GM23338 (cell line): ENCODE results near the gene SFXN5. TPM values are rescaled to one million over a fixed set of nuclear protein-coding genes. Genes with fewer than 3 reads are reported as not detected.
A peak's percentile ranks its signal among the peaks of the same experiment; 100 is the strongest.

ENCODE experiments used
- ATAC-seq: fragments of 200-7000 bp; cut with Tn5 transposase; 3 replicates; pipeline ENCODE4 v1.9.1; 2020
- DNase-seq: peaks from one replicate; pipeline ENCODE4 v3.0.0-alpha.2; 2015; ENCODE audit warnings: low spot score
- H2AFZ ChIP-seq: fragments of 200-600 bp; sonication (generic); 2 replicates; pipeline ENCODE4 v1.8.0; 2016; ENCODE audit warnings: antibody characterized with exemption, mild to moderate bottlenecking, moderate library complexity
- H3F3A ChIP-seq: fragments of 200-600 bp; sonication (generic); replicated peaks from 2 replicates; pipeline ENCODE4 v1.8.0; 2017; ENCODE audit warnings: antibody characterized with exemption, mixed run types, low read depth
- H3K27ac ChIP-seq: fragments of 200-600 bp; sonication (generic); 2 replicates; pipeline ENCODE4 v1.6.1; 2016; ENCODE audit warnings: low read depth
- H3K27me3 ChIP-seq: fragments of 200-600 bp; sonication (generic); 2 replicates; pipeline ENCODE4 v1.8.0; 2016; ENCODE audit warnings: mild to moderate bottlenecking, mixed run types, moderate library complexity; ENCODE audit not compliant: insufficient read depth
- H3K36me3 ChIP-seq: fragments of 200-600 bp; sonication (generic); 2 replicates; pipeline ENCODE4 v1.8.0; 2016; ENCODE audit warnings: mild to moderate bottlenecking; ENCODE audit not compliant: insufficient read depth
- H3K4me1 ChIP-seq: fragments of 200-600 bp; sonication (generic); 2 replicates; pipeline ENCODE4 v1.8.0; 2016; ENCODE audit warnings: mild to moderate bottlenecking, moderate library complexity; ENCODE audit not compliant: insufficient read depth
- H3K4me2 ChIP-seq: fragments of 200-600 bp; sonication (generic); 2 replicates; pipeline ENCODE4 v1.7.1; 2017; ENCODE audit warnings: mixed run types
- H3K4me3 ChIP-seq: fragments of 200-600 bp; sonication (generic); 2 replicates; pipeline ENCODE4 v1.6.1; 2016; ENCODE audit warnings: mixed run types
- H3K79me2 ChIP-seq: fragments of 200-600 bp; sonication (generic); replicated peaks from 2 replicates; pipeline ENCODE4 v1.8.0; 2017; ENCODE audit warnings: mild to moderate bottlenecking; ENCODE audit not compliant: insufficient read depth
- H3K9me2 ChIP-seq: fragments of 200-600 bp; sonication (generic); 2 replicates; pipeline ENCODE4 v1.8.0; 2017; ENCODE audit not compliant: insufficient read depth
- H4K20me1 ChIP-seq: fragments of 200-600 bp; sonication (generic); replicated peaks from 2 replicates; pipeline ENCODE4 v1.8.0; 2017; ENCODE audit warnings: mild to moderate bottlenecking; ENCODE audit not compliant: insufficient read depth
- H3K27ac Mint-ChIP-seq: 2 replicates; pipeline ENCODE4 v1.8.0; 2020; ENCODE audit warnings: inconsistent platforms, mild to moderate bottlenecking, moderate library complexity, mixed read lengths
- H3K27me3 Mint-ChIP-seq: 3 replicates; pipeline ENCODE4 v1.8.0; 2022; ENCODE audit warnings: low read depth, mild to moderate bottlenecking, moderate library complexity, mixed read lengths, inconsistent platforms; ENCODE audit not compliant: insufficient read depth, poor library complexity
- H3K36me3 Mint-ChIP-seq: 3 replicates; pipeline ENCODE4 v1.8.0; 2021; ENCODE audit warnings: low read depth, mild to moderate bottlenecking, inconsistent platforms, moderate library complexity, mixed read lengths
- H3K4me1 Mint-ChIP-seq: 3 replicates; pipeline ENCODE4 v1.8.0; 2020; ENCODE audit warnings: mild to moderate bottlenecking, inconsistent platforms, mixed read lengths
- H3K4me3 Mint-ChIP-seq: 3 replicates; pipeline ENCODE4 v1.8.0; 2021; ENCODE audit warnings: moderate library complexity, mild to moderate bottlenecking, inconsistent platforms, mixed read lengths
- H3K9me3 Mint-ChIP-seq: 3 replicates; pipeline ENCODE4 v1.8.0; 2020; ENCODE audit warnings: moderate library complexity, mild to moderate bottlenecking, inconsistent platforms, mixed read lengths
- CREB1 ChIP-seq: fragments of 250-450 bp; sonication (Bioruptor Pico); IDR thresholded peaks from 2 replicates; pipeline ENCODE4 v1.5.0; 2020; ENCODE audit warnings: low read depth, mild to moderate bottlenecking, moderate library complexity
- CTCF ChIP-seq, 2 experiments: fragments of 200-600 bp in 1 of 2; sonication (generic) in 1 of 2; conservative IDR thresholded peaks; 2 replicates each; pipeline versions ENCODE4 v1.5.1 to v1.6.1; 2016 to 2017; ENCODE audit warnings: antibody characterized with exemption in 2 of 2, low read depth in 2 of 2, mild to moderate bottlenecking in 2 of 2, moderate library complexity in 1 of 2
- ETS1 ChIP-seq: IDR thresholded peaks from 2 replicates; pipeline ENCODE4 v1.6.1; 2016; ENCODE audit warnings: antibody characterized with exemption
- EZH2 ChIP-seq: fragments of 200-600 bp; sonication (generic); IDR thresholded peaks from one replicate; pipeline ENCODE4 v1.8.0; 2017; ENCODE audit warnings: antibody characterized with exemption, mild to moderate bottlenecking, low read depth; ENCODE audit not compliant: unreplicated experiment
- EZH2phosphoT487 ChIP-seq: fragments of 200-600 bp; sonication (generic); IDR thresholded peaks from one replicate; pipeline ENCODE4 v1.8.1; 2018; ENCODE audit warnings: antibody characterized with exemption; ENCODE audit not compliant: unreplicated experiment
- JUNB ChIP-seq: IDR thresholded peaks from one replicate; pipeline ENCODE4 v1.6.1; 2016; ENCODE audit warnings: antibody characterized with exemption; ENCODE audit not compliant: unreplicated experiment
- NANOG ChIP-seq: IDR thresholded peaks from 2 replicates; pipeline ENCODE4 v1.6.1; 2016; ENCODE audit warnings: antibody characterized with exemption, borderline replicate concordance
- POLR2AphosphoS5 ChIP-seq: IDR thresholded peaks from 2 replicates; pipeline ENCODE4 v1.6.1; 2016; ENCODE audit warnings: antibody characterized with exemption, low read depth
- REST ChIP-seq: IDR thresholded peaks from one replicate; pipeline ENCODE4 v1.6.1; 2018; ENCODE audit warnings: antibody characterized with exemption; ENCODE audit not compliant: unreplicated experiment
- STAT1 ChIP-seq: IDR thresholded peaks from one replicate; pipeline ENCODE4 v1.6.1; 2016; ENCODE audit warnings: antibody characterized with exemption; ENCODE audit not compliant: unreplicated experiment
- ZNF114 ChIP-seq: fragments of 250-450 bp; sonication (Bioruptor Pico); IDR thresholded peaks from 2 replicates; pipeline ENCODE4 v1.5.0; 2020; ENCODE audit warnings: mild to moderate bottlenecking, moderate library complexity
- ZNF331 ChIP-seq: fragments of 250-450 bp; sonication (Bioruptor Pico); IDR thresholded peaks from 2 replicates; pipeline ENCODE4 v1.5.0; 2020; ENCODE audit warnings: low read depth, mild to moderate bottlenecking, moderate library complexity
- ZNF462 ChIP-seq: fragments of 250-450 bp; sonication (Bioruptor Pico); IDR thresholded peaks from 2 replicates; pipeline ENCODE4 v1.5.0; 2020; ENCODE audit warnings: mild to moderate bottlenecking, moderate library complexity
- polyA plus RNA-seq: library from polyadenylated mRNA; unstranded; fragments of >200 nt; fragmentation: Nextera tagmentation; extraction: Ambion mirVana; gene quantifications from 2 replicates; pipeline ENCODE4 v1.2.1, GENCODE V29; 2016
- total RNA-seq: library from RNA; depleted of rRNA; stranded (reverse); fragments of >200 nt; shearing (Covaris generic); gene quantifications from 2 replicates; pipeline ENCODE4 v1.2.3, GENCODE V29; 2014

Gene SFXN5
- total and polyA plus RNA-seq, 2 experiments from 2014 or later = 23.6 to 25.8 TPM

- Mint-ChIP-seq H3K27me3 (peaks cover 28% of the 10 kb centered on the region), H3K36me3 (peaks cover 9% of the 10 kb centered on the region; the same call in 2 of the 3 replicates), H3K9me3 (no peaks in the 10 kb centered on the region), H3K4me1 (peaks cover 52% of the 10 kb centered on the region), H3K4me3 (no peak overlapping the region), H3K27ac (peak overlapping the region; percentile 94)
- TF ChIP-seq JUNB (no peak), CREB1 (0 out of 2 replicates have a peak, but pooled peaks have one; percentile 12), EZH2 (no peak), REST (no peak), ZNF462 (peak; percentile 27), STAT1 (no peak), NANOG (peak; percentile 86), ZNF331 (CRISPR knock-in tag) (no peak), CTCF (conservative IDR thresholded peaks at IDR 0.05; ENCODE audit: low read depth in 2 of 2) (peak in 1 of 2 experiments; percentile 41; a peak in 2 of 4 replicates), EZH2phosphoT487 (no peak), ETS1 (peak; percentile 92; the same call in 1 of the 2 replicates), POLR2AphosphoS5 (peak; percentile 52), ZNF114 (CRISPR knock-in tag) (no peak; the same call in 1 of the 2 replicates)
- Histone ChIP-seq H3K9me2 (no peaks in the 10 kb centered on the region), H3K79me2 (no peaks in the 10 kb centered on the region), H2AFZ (no peak overlapping the region), H3K4me1 (peaks cover 24% of the 10 kb centered on the region), H3K4me2 (peak overlapping the region; percentile 65), H3K4me3 (0 out of 2 replicates have a peak overlapping the region, but pooled peaks have one; percentile 34), H3K27me3 (no peaks in the 10 kb centered on the region), H3K36me3 (no peaks in the 10 kb centered on the region), H3K27ac (peak overlapping the region; percentile 100), H4K20me1 (no peaks in the 10 kb centered on the region), H3F3A (peaks cover 13% of the 10 kb centered on the region)
- DNase-seq (peak; percentile 93), ATAC-seq (peak; percentile 83)
These were observed 120.0 kb downstream of the SFXN5 start for GRCh38 chr2:72951303-72952095.
